Transverse colon (tissue), 4 donors: ENCODE data around the gene GRK6. TPM values are rescaled to one million over a fixed set of nuclear protein-coding genes. Genes with fewer than 3 reads are reported as not detected.
A peak's percentile ranks its signal among the peaks of the same experiment; 100 is the strongest.

Experiments used
- DNase-seq: peaks from one replicate; pipeline ENCODE4 v3.0.0-alpha.2; 2019
- H3K27ac ChIP-seq, 4 donors: fragments of 200-600 bp; sonication (generic); 2 replicates each; pipeline ENCODE4 v1.5.1; 2016 to 2018; ENCODE audit warnings: inconsistent platforms in 4 of 4
- H3K27me3 ChIP-seq: fragments of 200-600 bp; sonication (generic); 2 replicates; pipeline ENCODE4 v1.5.1; 2017; ENCODE audit warnings: inconsistent platforms
- H3K36me3 ChIP-seq, 4 donors: fragments of 200-600 bp; sonication (generic); 2 replicates each; pipeline ENCODE4 v1.5.1; 2017 to 2019; ENCODE audit warnings: inconsistent platforms in 4 of 4
- H3K4me1 ChIP-seq, 4 donors: fragments of 200-600 bp; sonication (generic); 2 replicates each; pipeline ENCODE4 v1.5.1; 2017 to 2020; ENCODE audit warnings: inconsistent platforms in 4 of 4
- H3K4me3 ChIP-seq, 4 donors: fragments of 200-600 bp; sonication (generic); 1 replicate in 1 of 4; 2 replicates in 3 of 4; pipeline versions ENCODE4 v1.5.1 to v1.6.1; 2017 to 2019; ENCODE audit warnings: inconsistent platforms in 4 of 4
- H3K9me3 ChIP-seq, 2 donors: fragments of 200-600 bp; sonication (generic); 2 replicates each; pipeline ENCODE4 v1.5.1; 2017 to 2019; ENCODE audit warnings: inconsistent platforms in 2 of 2
- CTCF ChIP-seq, 5 experiments: fragments of 200-600 bp in 3 of 5; fragments of 450-650 bp in 2 of 5; sonication (generic) in 3 of 5; IDR thresholded peaks; 1 replicate in 2 of 5; 2 replicates in 3 of 5; pipeline ENCODE4 v1.5.1; 2016 to 2017; ENCODE audit warnings: antibody characterized with exemption in 5 of 5, inconsistent platforms in 3 of 5, mild to moderate bottlenecking in 2 of 5, moderate library complexity in 1 of 5
- EP300 ChIP-seq: sonication (generic); formaldehyde crosslinking; IDR thresholded peaks from one replicate; pipeline ENCODE4 v1.6.1; 2017; ENCODE audit warnings: antibody characterized with exemption, low read depth
- POLR2A ChIP-seq: fragments of 450-650 bp; IDR thresholded peaks from one replicate; pipeline ENCODE4 v1.6.1; 2016; ENCODE audit warnings: antibody characterized with exemption, mild to moderate bottlenecking, moderate library complexity
- POLR2AphosphoS5 ChIP-seq, 3 donors: sonication (generic); formaldehyde crosslinking; IDR thresholded peaks; one replicate each; pipeline ENCODE4 v1.6.1; 2016; ENCODE audit warnings: antibody characterized with exemption in 3 of 3
- WGBS, 2 donors: methylation state at CpG; one replicate each; pipeline ENCODE4 v1.1.5; 2018; ENCODE audit warnings: low coverage in 1 of 2; 5-methylcytosine and 5-hydroxymethylcytosine counted together
- in situ Hi-C, 4 donors: fragments of 200-750 bp; cut with MboI; loops; one replicate each; pipeline versions ENCODE4 v1.15.0 to v1.15.1; 2017; ENCODE audit warnings: low sequenced_read_pairs in 3 of 4, low pct_ligation_motif_present in 1 of 4, low pct_unique_long_range_greater_than_20kb in 1 of 4
- intact Hi-C: fragments of 100-400 bp; cut with DNase I; formaldehyde crosslinking; loops from one replicate; pipeline ENCODE4 v1.15.1; 2023; ENCODE audit warnings: low total_unique reads
- total RNA-seq, 4 donors: library from RNA; depleted of rRNA; stranded (reverse); fragments of >200 nt; gene quantifications; one replicate each; pipeline ENCODE4 v1.1.0, GENCODE V29; 2016

Gene GRK6
- total RNA-seq, 4 donors from 2014 or later, result 21.5 to 40.5 (median 36.4) TPM

- 69% methylated on average over 5 of the region's 5 CpGs; no CpG with 5 or more reads in 1 of the 2 donors for WGBS, 2 donors
- intact Hi-C loops, result no loop called here
These were observed 20.7 kb upstream of the GRK6 start for GRCh38 chr5:177405805-177406204.

GRCh38 chr5:177409043-177409801, 17.3 kb upstream of the GRK6 start, which contains the start of gene F12:
Gene F12, minus strand, starts transcription at chr5:177409564. Its CDS starts 37 bp downstream, at chr5:177409527.
- intact Hi-C loops, result no loop called here
- no peaks in the 10 kb centered on the region for H3K36me3 ChIP-seq
- TF ChIP-seq CTCF (IDR thresholded peaks at IDR 0.05) (no peak), POLR2AphosphoS5 (IDR thresholded peaks at IDR 0.05) (no peak), EP300 (no peak), POLR2A (no peak)
- H3K4me1 ChIP-seq, result peaks cover 6 to 16% (median 9%) of the 10 kb centered on the region in 4 donors
- no peak within 1 kb of the TSS for H3K4me3 ChIP-seq
- no peak for DNase-seq
- 92 to 100% methylated on average over 2 to 8 of the region's 9 CpGs for WGBS, 2 donors
- H3K9me3 ChIP-seq, result no peaks in the 10 kb centered on the region
- in situ Hi-C loops, result no loop called here
- no peaks in the 10 kb centered on the region for H3K27me3 ChIP-seq
- H3K27ac ChIP-seq, result no peak within 1 kb of the TSS

More at GRCh38 chr5:177405805-177406204, 20.7 kb upstream of the GRK6 start:
- Histone ChIP-seq H3K4me1 (peaks cover 20 to 40% (median 31%) of the 10 kb centered on the region in 4 donors), H3K27me3 (peaks cover 31% of the 10 kb centered on the region), H3K9me3 (no peaks in the 10 kb centered on the region), H3K27ac (no peak overlapping the region), H3K4me3 (no peak overlapping the region), H3K36me3 (no peaks in the 10 kb centered on the region)
- TF ChIP-seq EP300 (no peak), POLR2A (no peak), CTCF (IDR thresholded peaks at IDR 0.05) (no peak), POLR2AphosphoS5 (IDR thresholded peaks at IDR 0.05) (no peak)
- in situ Hi-C loops, result no loop called here
- peak; percentile 61 for DNase-seq

GRCh38 chr5:177410575-177410974, 15.9 kb upstream of the GRK6 start:
- Histone ChIP-seq H3K4me3 (no peak overlapping the region), H3K9me3 (no peaks in the 10 kb centered on the region), H3K36me3 (no peaks in the 10 kb centered on the region), H3K27ac (no peak overlapping the region), H3K4me1 (peaks cover 0 to 2% (median 0%) of the 10 kb centered on the region in 4 donors), H3K27me3 (no peaks in the 10 kb centered on the region)
- in situ Hi-C loops (no loop called here), intact Hi-C loops (loop anchor here (10.0 kb wide), 1 partner anchor 804 kb away; no protein-coding TSS in a partner anchor)
- TF ChIP-seq CTCF (IDR thresholded peaks at IDR 0.05) (no peak), EP300 (no peak), POLR2AphosphoS5 (IDR thresholded peaks at IDR 0.05) (no peak), POLR2A (no peak)
- DNase-seq, result no peak
- WGBS, 2 donors, result 87% methylated on average over 3 of the region's 3 CpGs; no CpG with 5 or more reads in 1 of the 2 donors

GRCh38 chr5:177412603-177413233, 13.8 kb upstream of the GRK6 start:
- Histone ChIP-seq H3K4me1 (peaks cover 0 to 11% (median 0%) of the 10 kb centered on the region in 4 donors), H3K9me3 (no peaks in the 10 kb centered on the region), H3K36me3 (no peaks in the 10 kb centered on the region), H3K4me3 (no peak overlapping the region), H3K27ac (peak overlapping the region; percentile 26 to 61 (median 37)), H3K27me3 (no peaks in the 10 kb centered on the region)
- WGBS, 2 donors, result 71 to 77% methylated on average over 8 of the region's 8 CpGs
- intact Hi-C loops, result loop anchor here (10.0 kb wide), 1 partner anchor 802 kb away; no protein-coding TSS in a partner anchor
- no peak for DNase-seq
- in situ Hi-C loops, result no loop called here
- TF ChIP-seq EP300, result no peak
